Measurements from ENCODE around the gene PTPRM.

DNA sequence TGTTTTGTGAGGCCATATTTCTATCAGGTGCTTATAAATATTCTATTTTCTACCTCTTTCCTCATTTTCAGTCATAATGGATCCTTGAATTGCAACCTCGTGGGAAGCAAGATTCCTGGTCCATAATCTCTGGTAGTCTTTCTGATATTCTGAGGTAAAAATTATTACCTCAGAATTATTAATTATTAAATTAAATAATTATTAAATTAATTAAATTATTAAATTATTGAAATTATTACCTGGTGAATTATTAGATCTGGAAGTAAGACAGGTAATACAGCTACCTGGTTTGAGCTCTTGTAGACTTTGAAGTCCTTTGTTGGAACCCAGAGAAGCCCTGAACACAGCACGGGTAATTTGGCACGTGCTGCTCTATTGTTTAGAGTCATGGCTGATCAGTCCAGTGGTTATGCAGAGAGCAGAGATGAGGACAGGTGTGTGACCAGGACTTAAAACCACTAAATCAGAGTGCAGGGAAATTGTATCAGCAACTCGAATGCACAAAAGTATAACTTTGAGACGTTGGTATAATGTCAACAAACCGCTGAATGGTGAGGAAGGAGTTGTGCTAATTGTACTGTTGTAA, 46.8 kb upstream of the PTPRM start:
- TF ChIP-seq, protein P1, sequence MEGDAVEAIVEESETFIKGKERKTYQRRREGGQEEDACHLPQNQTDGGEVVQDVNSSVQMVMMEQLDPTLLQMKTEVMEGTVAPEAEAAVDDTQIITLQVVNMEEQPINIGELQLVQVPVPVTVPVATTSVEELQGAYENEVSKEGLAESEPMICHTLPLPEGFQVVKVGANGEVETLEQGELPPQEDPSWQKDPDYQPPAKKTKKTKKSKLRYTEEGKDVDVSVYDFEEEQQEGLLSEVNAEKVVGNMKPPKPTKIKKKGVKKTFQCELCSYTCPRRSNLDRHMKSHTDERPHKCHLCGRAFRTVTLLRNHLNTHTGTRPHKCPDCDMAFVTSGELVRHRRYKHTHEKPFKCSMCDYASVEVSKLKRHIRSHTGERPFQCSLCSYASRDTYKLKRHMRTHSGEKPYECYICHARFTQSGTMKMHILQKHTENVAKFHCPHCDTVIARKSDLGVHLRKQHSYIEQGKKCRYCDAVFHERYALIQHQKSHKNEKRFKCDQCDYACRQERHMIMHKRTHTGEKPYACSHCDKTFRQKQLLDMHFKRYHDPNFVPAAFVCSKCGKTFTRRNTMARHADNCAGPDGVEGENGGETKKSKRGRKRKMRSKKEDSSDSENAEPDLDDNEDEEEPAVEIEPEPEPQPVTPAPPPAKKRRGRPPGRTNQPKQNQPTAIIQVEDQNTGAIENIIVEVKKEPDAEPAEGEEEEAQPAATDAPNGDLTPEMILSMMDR (conservative IDR thresholded peaks at IDR 0.05; ENCODE audit: low read depth, low read length) = no peak
- no peak for TF ChIP-seq EZH2 (IDR thresholded peaks at IDR 0.05; ENCODE audit: borderline replicate concordance, low read depth, low read length, poor library complexity, severe bottlenecking)
